Measurements from ENCODE around the gene HPS1. TPM values are rescaled to one million over a fixed set of nuclear protein-coding genes. Genes with fewer than 3 reads are reported as not detected.

HPS1 gene
- total RNA-seq, 1 experiment from 2014 or later: 19.1 TPM

GRCh38 chr10:98457721-98458120 lies 11.0 kb upstream of the HPS1 start:
- CTCF ChIA-PET: no interaction called here
- Histone ChIP-seq H3K9ac (ENCODE audit: low read length) (no peak overlapping the region), H3F3A (ENCODE audit: low read length, unreplicated experiment) (no peaks in the 10 kb centered on the region), H3K4me3 (ENCODE audit: low read length) (no peak overlapping the region), H2AFZ (ENCODE audit: low read length) (no peak overlapping the region), H3K27ac (ENCODE audit: low read length) (no peak overlapping the region), H3K4me2 (ENCODE audit: low read length) (no peak overlapping the region), H3K9me2 (replicated peaks; ENCODE audit: low read length) (no peaks in the 10 kb centered on the region), H3K36me3 (ENCODE audit: low read depth, low read length) (no peaks in the 10 kb centered on the region), H3K79me2 (ENCODE audit: low read length) (no peaks in the 10 kb centered on the region), H3K9me3 (ENCODE audit: low read length) (no peaks in the 10 kb centered on the region), H4K20me1 (ENCODE audit: low read length) (no peaks in the 10 kb centered on the region), H3K27me3 (ENCODE audit: low read length) (no peaks in the 10 kb centered on the region), H3K4me1 (ENCODE audit: insufficient read depth, low read length) (peaks cover 20% of the 10 kb centered on the region)
- POLR2A ChIA-PET (ENCODE audit: unreplicated experiment): no interaction called here
- BruUV-seq (replicated peaks): no TSS peak
- intact Hi-C loops (cut with micrococcal nuclease): no loop called here
- TF ChIP-seq EZH2phosphoT487 (IDR thresholded peaks at IDR 0.05; ENCODE audit: borderline replicate concordance, low read length) (no peak), EZH2 (IDR thresholded peaks at IDR 0.05; ENCODE audit: low read length, unreplicated experiment) (no peak), CTCF (conservative IDR thresholded peaks at IDR 0.05; ENCODE audit: low read depth, low read length) (no peak)
- DNase-seq: no peak
- no peak for ATAC-seq

GRCh38 chr10:98456686-98457482 lies 10.1 kb upstream of the HPS1 start:
- H3K9me2 ChIP-seq (replicated peaks; ENCODE audit: low read length): no peaks in the 10 kb centered on the region
- peaks cover 20% of the 10 kb centered on the region for H3K4me1 ChIP-seq (ENCODE audit: insufficient read depth, low read length)
- H3K36me3 ChIP-seq (ENCODE audit: low read depth, low read length): no peaks in the 10 kb centered on the region
- no peaks in the 10 kb centered on the region for H3K79me2 ChIP-seq (ENCODE audit: low read length)
- POLR2A ChIA-PET (ENCODE audit: unreplicated experiment): no interaction called here
- ATAC-seq (no peak), DNase-seq (no peak)
- H2AFZ ChIP-seq (ENCODE audit: low read length): no peak overlapping the region
- H3K27me3 ChIP-seq (ENCODE audit: low read length): no peaks in the 10 kb centered on the region
- no peak for TF ChIP-seq CTCF (conservative IDR thresholded peaks at IDR 0.05; ENCODE audit: low read depth, low read length)
- no peak for TF ChIP-seq EZH2phosphoT487 (IDR thresholded peaks at IDR 0.05; ENCODE audit: borderline replicate concordance, low read length)
- TF ChIP-seq EZH2 (IDR thresholded peaks at IDR 0.05; ENCODE audit: low read length, unreplicated experiment): no peak
- H4K20me1 ChIP-seq (ENCODE audit: low read length): no peaks in the 10 kb centered on the region
- no peak overlapping the region for H3K27ac ChIP-seq (ENCODE audit: low read length)
- no peaks in the 10 kb centered on the region for H3F3A ChIP-seq (ENCODE audit: low read length, unreplicated experiment)
- intact Hi-C loops (cut with micrococcal nuclease): no loop called here
- CTCF ChIA-PET: interaction anchor here (0.7 kb wide), 1 partner anchor 113 kb away, joined by 3 read pairs; no protein-coding TSS in a partner anchor
- no peaks in the 10 kb centered on the region for H3K9me3 ChIP-seq (ENCODE audit: low read length)
- no peak overlapping the region for H3K4me3 ChIP-seq (ENCODE audit: low read length)
- BruUV-seq (replicated peaks): no TSS peak
- H3K9ac ChIP-seq (ENCODE audit: low read length): no peak overlapping the region
- H3K4me2 ChIP-seq (ENCODE audit: low read length): no peak overlapping the region

GRCh38 chr10:98456043-98456570 lies 9.4 kb upstream of the HPS1 start:
- Histone ChIP-seq H3K27me3 (ENCODE audit: low read length) (no peaks in the 10 kb centered on the region), H3K36me3 (ENCODE audit: low read depth, low read length) (no peaks in the 10 kb centered on the region), H4K20me1 (ENCODE audit: low read length) (no peaks in the 10 kb centered on the region), H3K4me2 (ENCODE audit: low read length) (no peak overlapping the region), H3K79me2 (ENCODE audit: low read length) (no peaks in the 10 kb centered on the region), H3K9me2 (replicated peaks; ENCODE audit: low read length) (no peaks in the 10 kb centered on the region), H3K4me3 (ENCODE audit: low read length) (no peak overlapping the region), H3K9ac (ENCODE audit: low read length) (no peak overlapping the region), H3K27ac (ENCODE audit: low read length) (no peak overlapping the region), H2AFZ (ENCODE audit: low read length) (no peak overlapping the region), H3F3A (ENCODE audit: low read length, unreplicated experiment) (no peaks in the 10 kb centered on the region), H3K9me3 (ENCODE audit: low read length) (no peaks in the 10 kb centered on the region), H3K4me1 (ENCODE audit: insufficient read depth, low read length) (peaks cover 14% of the 10 kb centered on the region)
- POLR2A ChIA-PET (ENCODE audit: unreplicated experiment): no interaction called here
- intact Hi-C loops (cut with micrococcal nuclease): no loop called here
- no TSS peak for BruUV-seq (replicated peaks)
- TF ChIP-seq CTCF (conservative IDR thresholded peaks at IDR 0.05; ENCODE audit: low read depth, low read length) (no peak), EZH2phosphoT487 (IDR thresholded peaks at IDR 0.05; ENCODE audit: borderline replicate concordance, low read length) (no peak), EZH2 (IDR thresholded peaks at IDR 0.05; ENCODE audit: low read length, unreplicated experiment) (no peak)
- CTCF ChIA-PET: interaction anchor here (0.7 kb wide), 1 partner anchor 114 kb away, joined by 3 read pairs; no protein-coding TSS in a partner anchor
- ATAC-seq: no peak
- DNase-seq: no peak
